Liver (tissue), 9 donors: ENCODE data around the gene IL7R. TPM values are rescaled to one million over a fixed set of nuclear protein-coding genes. Genes with fewer than 3 reads are reported as not detected.

ENCODE experiments used
- DNase-seq: peaks from one replicate; pipeline ENCODE4 v3.0.0-alpha.2; 2017; ENCODE audit warnings: low spot score
- H3K27ac ChIP-seq, 2 donors: one replicate each; pipeline ENCODE4 v1.7.0; 2013; ENCODE audit warnings: inconsistent platforms in 2 of 2, low read length in 2 of 2, control low read depth in 1 of 2, low read depth in 1 of 2, mild to moderate bottlenecking in 1 of 2
- H3K27me3 ChIP-seq, 4 donors: one replicate each; pipeline versions ENCODE4 v1.6.1 to v1.7.0; 2013; ENCODE audit warnings: low read length in 3 of 4, inconsistent platforms in 1 of 4, mild to moderate bottlenecking in 1 of 4, moderate library complexity in 1 of 4; ENCODE audit not compliant: control insufficient read depth in 4 of 4, insufficient read depth in 4 of 4
- H3K36me3 ChIP-seq, 4 donors: one replicate each; pipeline versions ENCODE4 v1.6.1 to v1.7.0; 2013; ENCODE audit warnings: low read length in 3 of 4, mild to moderate bottlenecking in 3 of 4, low read depth in 1 of 4, moderate library complexity in 1 of 4; ENCODE audit not compliant: control insufficient read depth in 4 of 4, insufficient read depth in 3 of 4
- H3K4me1 ChIP-seq, 4 donors: one replicate each; pipeline versions ENCODE4 v1.6.1 to v1.7.0; 2013; ENCODE audit warnings: low read length in 3 of 4, mild to moderate bottlenecking in 3 of 4, moderate library complexity in 1 of 4; ENCODE audit not compliant: control insufficient read depth in 4 of 4, insufficient read depth in 4 of 4
- H3K4me3 ChIP-seq, 3 donors: one replicate each; pipeline versions ENCODE4 v1.6.1 to v1.7.0; 2013; ENCODE audit warnings: low read length in 3 of 3, control low read depth in 1 of 3, low read depth in 1 of 3, mild to moderate bottlenecking in 1 of 3
- H3K9ac ChIP-seq, 2 donors: one replicate each; pipeline ENCODE4 v1.7.0; 2013; ENCODE audit warnings: low read length in 2 of 2, mild to moderate bottlenecking in 2 of 2, moderate library complexity in 2 of 2, control low read depth in 1 of 2, low read depth in 1 of 2
- H3K9me3 ChIP-seq, 4 donors: one replicate each; pipeline versions ENCODE4 v1.6.1 to v1.7.0; 2013; ENCODE audit warnings: low read length in 3 of 4; ENCODE audit not compliant: control insufficient read depth in 4 of 4
- EGR1 ChIP-seq, 2 donors: IDR thresholded peaks; 2 replicates each; pipeline ENCODE4 v1.6.1; 2016 to 2018; ENCODE audit warnings: antibody characterized with exemption in 2 of 2, low read depth in 2 of 2
- FOXA1 ChIP-seq: IDR thresholded peaks from 2 replicates; pipeline ENCODE4 v1.6.1; 2016; ENCODE audit warnings: antibody characterized with exemption
- FOXA2 ChIP-seq: IDR thresholded peaks from 2 replicates; pipeline ENCODE4 v1.6.1; 2016; ENCODE audit warnings: antibody characterized with exemption
- GABPA ChIP-seq, 2 donors: IDR thresholded peaks in 1 of 2; conservative IDR thresholded peaks in 1 of 2; 2 replicates each; pipeline ENCODE4 v1.6.1; 2016; ENCODE audit warnings: antibody characterized with exemption in 2 of 2, mild to moderate bottlenecking in 1 of 2, moderate library complexity in 1 of 2
- HNF4A ChIP-seq, 2 donors: conservative IDR thresholded peaks; 2 replicates each; pipeline ENCODE4 v1.6.1; 2016; ENCODE audit warnings: antibody characterized with exemption in 2 of 2, mild to moderate bottlenecking in 2 of 2
- HNF4G ChIP-seq: IDR thresholded peaks from 2 replicates; pipeline ENCODE4 v1.6.1; 2016; ENCODE audit warnings: antibody characterized with exemption
- JUND ChIP-seq, 2 donors: IDR thresholded peaks; 2 replicates each; pipeline ENCODE4 v1.6.1; 2016; ENCODE audit warnings: antibody characterized with exemption in 2 of 2
- NR2F2 ChIP-seq: IDR thresholded peaks from 2 replicates; pipeline ENCODE4 v1.6.1; 2016; ENCODE audit warnings: antibody characterized with exemption
- RAD21 ChIP-seq, 2 donors: IDR thresholded peaks; 2 replicates each; pipeline ENCODE4 v1.6.1; 2016; ENCODE audit warnings: antibody characterized with exemption in 2 of 2, mild to moderate bottlenecking in 2 of 2
- REST ChIP-seq: IDR thresholded peaks from 2 replicates; pipeline ENCODE4 v1.6.1; 2016; ENCODE audit warnings: antibody characterized with exemption, mild to moderate bottlenecking
- RXRA ChIP-seq, 2 donors: IDR thresholded peaks; 2 replicates each; pipeline ENCODE4 v1.6.1; 2017 to 2018; ENCODE audit warnings: antibody characterized with exemption in 2 of 2, mild to moderate bottlenecking in 1 of 2
- SP1 ChIP-seq: IDR thresholded peaks from 2 replicates; pipeline ENCODE4 v1.6.1; 2018; ENCODE audit warnings: antibody characterized with exemption, mild to moderate bottlenecking
- TAF1 ChIP-seq: conservative IDR thresholded peaks from 2 replicates; pipeline ENCODE4 v1.6.1; 2016; ENCODE audit warnings: antibody characterized with exemption, mild to moderate bottlenecking
- YY1 ChIP-seq: IDR thresholded peaks from 2 replicates; pipeline ENCODE4 v1.6.1; 2016; ENCODE audit warnings: antibody characterized with exemption, mild to moderate bottlenecking
- polyA plus RNA-seq, 2 donors: library from polyadenylated mRNA; stranded (reverse) in 1 of 2; unstranded in 1 of 2; fragments of 200-250 nt in 1 of 2; fragments of >200 nt in 1 of 2; fragmentation: Nextera tagmentation in 1 of 2; extraction: Ambion mirVana in 1 of 2; gene quantifications; one replicate each; pipeline versions ENCODE4 v1.2.1 to v1.2.3, GENCODE V29; 2013 to 2015
- total RNA-seq, 2 donors: library from RNA; depleted of rRNA; stranded (reverse); fragments of >200 nt; gene quantifications; one replicate each; pipeline ENCODE4 v1.2.3, GENCODE V29; 2014
- TF ChIP-seq, protein P1 (sequence below): IDR thresholded peaks from 2 replicates; pipeline ENCODE4 v1.6.1; 2016; ENCODE audit warnings: antibody characterized with exemption
- TF ChIP-seq, protein P2 (sequence below): IDR thresholded peaks from 2 replicates; pipeline ENCODE4 v1.6.1; 2016; ENCODE audit warnings: antibody characterized with exemption
- TF ChIP-seq, protein P3 (sequence below): IDR thresholded peaks from 2 replicates; pipeline ENCODE4 v1.6.1; 2016; ENCODE audit warnings: antibody characterized with exemption
- TF ChIP-seq, protein P4 (sequence below): fragments of 150-350 bp; IDR thresholded peaks from 2 replicates; pipeline ENCODE4 v1.5.1; 2017; ENCODE audit warnings: improper control_type of control experiment, low read depth, low read length; ENCODE audit not compliant: missing input control
- donor health status: healthy.
- donor health status: healthy.
- donor health status: healthy.
- donor health status: healthy.
- donor health status: healthy.

The IL7R gene
- total and polyA plus RNA-seq, 4 donors, result 1.0 to 5.4 (median 2.4) TPM

- Histone ChIP-seq H3K9ac (no peak overlapping the region), H3K9me3 (no peaks in the 10 kb centered on the region), H3K36me3 (no peaks in the 10 kb centered on the region), H3K4me3 (no peak overlapping the region), H3K4me1 (no peaks in the 10 kb centered on the region), H3K27ac (no peak overlapping the region), H3K27me3 (peaks cover 0 to 3% (median 0%) of the 10 kb centered on the region in 4 donors)
- no peak for TF ChIP-seq HNF4A (conservative IDR thresholded peaks at IDR 0.05)
- no peak for TF ChIP-seq GABPA (IDR thresholded peaks at IDR 0.05 in 1 of 2, conservative IDR thresholded peaks at IDR 0.05 in 1 of 2)
- TF ChIP-seq, protein P1, sequence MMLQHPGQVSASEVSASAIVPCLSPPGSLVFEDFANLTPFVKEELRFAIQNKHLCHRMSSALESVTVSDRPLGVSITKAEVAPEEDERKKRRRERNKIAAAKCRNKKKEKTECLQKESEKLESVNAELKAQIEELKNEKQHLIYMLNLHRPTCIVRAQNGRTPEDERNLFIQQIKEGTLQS, result no peak
- TF ChIP-seq, protein P2, sequence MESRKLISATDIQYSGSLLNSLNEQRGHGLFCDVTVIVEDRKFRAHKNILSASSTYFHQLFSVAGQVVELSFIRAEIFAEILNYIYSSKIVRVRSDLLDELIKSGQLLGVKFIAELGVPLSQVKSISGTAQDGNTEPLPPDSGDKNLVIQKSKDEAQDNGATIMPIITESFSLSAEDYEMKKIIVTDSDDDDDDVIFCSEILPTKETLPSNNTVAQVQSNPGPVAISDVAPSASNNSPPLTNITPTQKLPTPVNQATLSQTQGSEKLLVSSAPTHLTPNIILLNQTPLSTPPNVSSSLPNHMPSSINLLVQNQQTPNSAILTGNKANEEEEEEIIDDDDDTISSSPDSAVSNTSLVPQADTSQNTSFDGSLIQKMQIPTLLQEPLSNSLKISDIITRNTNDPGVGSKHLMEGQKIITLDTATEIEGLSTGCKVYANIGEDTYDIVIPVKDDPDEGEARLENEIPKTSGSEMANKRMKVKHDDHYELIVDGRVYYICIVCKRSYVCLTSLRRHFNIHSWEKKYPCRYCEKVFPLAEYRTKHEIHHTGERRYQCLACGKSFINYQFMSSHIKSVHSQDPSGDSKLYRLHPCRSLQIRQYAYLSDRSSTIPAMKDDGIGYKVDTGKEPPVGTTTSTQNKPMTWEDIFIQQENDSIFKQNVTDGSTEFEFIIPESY, result no peak
- TF ChIP-seq, protein P3, sequence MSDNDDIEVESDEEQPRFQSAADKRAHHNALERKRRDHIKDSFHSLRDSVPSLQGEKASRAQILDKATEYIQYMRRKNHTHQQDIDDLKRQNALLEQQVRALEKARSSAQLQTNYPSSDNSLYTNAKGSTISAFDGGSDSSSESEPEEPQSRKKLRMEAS, result no peak
- no peak for TF ChIP-seq YY1
- TF ChIP-seq, protein P4, sequence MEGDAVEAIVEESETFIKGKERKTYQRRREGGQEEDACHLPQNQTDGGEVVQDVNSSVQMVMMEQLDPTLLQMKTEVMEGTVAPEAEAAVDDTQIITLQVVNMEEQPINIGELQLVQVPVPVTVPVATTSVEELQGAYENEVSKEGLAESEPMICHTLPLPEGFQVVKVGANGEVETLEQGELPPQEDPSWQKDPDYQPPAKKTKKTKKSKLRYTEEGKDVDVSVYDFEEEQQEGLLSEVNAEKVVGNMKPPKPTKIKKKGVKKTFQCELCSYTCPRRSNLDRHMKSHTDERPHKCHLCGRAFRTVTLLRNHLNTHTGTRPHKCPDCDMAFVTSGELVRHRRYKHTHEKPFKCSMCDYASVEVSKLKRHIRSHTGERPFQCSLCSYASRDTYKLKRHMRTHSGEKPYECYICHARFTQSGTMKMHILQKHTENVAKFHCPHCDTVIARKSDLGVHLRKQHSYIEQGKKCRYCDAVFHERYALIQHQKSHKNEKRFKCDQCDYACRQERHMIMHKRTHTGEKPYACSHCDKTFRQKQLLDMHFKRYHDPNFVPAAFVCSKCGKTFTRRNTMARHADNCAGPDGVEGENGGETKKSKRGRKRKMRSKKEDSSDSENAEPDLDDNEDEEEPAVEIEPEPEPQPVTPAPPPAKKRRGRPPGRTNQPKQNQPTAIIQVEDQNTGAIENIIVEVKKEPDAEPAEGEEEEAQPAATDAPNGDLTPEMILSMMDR, result no peak
- no peak for TF ChIP-seq RAD21 (IDR thresholded peaks at IDR 0.05)
- TF ChIP-seq NR2F2, result no peak
- no peak for TF ChIP-seq FOXA1
- no peak for TF ChIP-seq FOXA2
- TF ChIP-seq HNF4G, result no peak
- no peak for TF ChIP-seq TAF1
- TF ChIP-seq SP1, result no peak
- TF ChIP-seq REST, result no peak
- no peak for TF ChIP-seq EGR1 (IDR thresholded peaks at IDR 0.05; ENCODE audit: low read depth in 2 of 2)
- no peak for TF ChIP-seq RXRA (IDR thresholded peaks at IDR 0.05)
- TF ChIP-seq JUND (IDR thresholded peaks at IDR 0.05), result no peak
- no peak for DNase-seq
Observed at GRCh38 chr5:35884773-35885172, 28.1 kb downstream of the IL7R start.
